Endothelial cell of umbilical vein (primary cell): ENCODE data around the gene VAV3. TPM values are rescaled to one million over a fixed set of nuclear protein-coding genes. Genes with fewer than 3 reads are reported as not detected.

Experiments
- BruUV-seq: library from RNA; stranded (reverse); fragments of 400-500 nt; replicated peaks from 2 replicates; lab custom pipeline; 2021; lab: Mats Ljungman, UMichigan
- CTCF ChIA-PET: fragments of 300-600, 350-600 bp; sonication (Branson Sonifier 250); formaldehyde crosslinking; loops from one replicate; lab custom pipeline; 2021; ENCODE audit warnings: antibody characterized with exemption, inconsistent platforms; lab: Charles Lee
- POLR2A ChIA-PET: fragments of 300-600, 350-600 bp; sonication (Branson Sonifier 250); formaldehyde crosslinking; loops from one replicate; lab custom pipeline; 2021; ENCODE audit warnings: antibody characterized with exemption, inconsistent platforms; lab: Charles Lee
- DNase-seq: peaks from one replicate; pipeline ENCODE4 v3.0.0-alpha.2; 2011; ENCODE audit warnings: low read depth, low spot score
- FAIRE-seq: peaks from 2 replicates; lab custom pipeline; 2011; peaks lifted over from hg19 to GRCh38; lab: Jason Lieb, UNC
- H2AFZ ChIP-seq: 2 replicates; pipeline ENCODE4 v1.6.0; 2012; ENCODE audit warnings: low read depth, low read length, control low read depth, inconsistent platforms
- H3K27ac ChIP-seq: 2 replicates; pipeline ENCODE4 v1.5.1; 2011; ENCODE audit warnings: low read depth, mild to moderate bottlenecking, control low read depth, low read length, moderate library complexity; ENCODE audit not compliant: insufficient read depth
- H3K27me3 ChIP-seq, 2 experiments: 2 replicates each; pipeline versions ENCODE4 v1.6.0 to v1.6.1; 2011; ENCODE audit warnings: low read length in 2 of 2, mixed read lengths in 1 of 2; ENCODE audit not compliant: control insufficient read depth in 2 of 2, insufficient read depth in 2 of 2
- H3K36me3 ChIP-seq, 2 experiments: 2 replicates in 1 of 2; 3 replicates in 1 of 2; pipeline ENCODE4 v1.5.1; 2011; ENCODE audit warnings: low read length in 2 of 2, mild to moderate bottlenecking in 1 of 2, moderate library complexity in 1 of 2; ENCODE audit not compliant: control insufficient read depth in 2 of 2, insufficient read depth in 2 of 2; ENCODE audit errors: extremely low read depth in 1 of 2
- H3K4me1 ChIP-seq: 3 replicates; pipeline ENCODE4 v1.5.1; 2011; ENCODE audit warnings: mild to moderate bottlenecking, low read length; ENCODE audit not compliant: control insufficient read depth, insufficient read depth; ENCODE audit errors: extremely low read depth
- H3K4me2 ChIP-seq: 2 replicates; pipeline ENCODE4 v1.6.1; 2011; ENCODE audit warnings: low read length, control low read depth, mixed read lengths; ENCODE audit not compliant: insufficient read depth
- H3K4me3 ChIP-seq, 3 experiments: fragments of 200-600 bp in 1 of 3; sonication (generic), shearing (Covaris generic) in 1 of 3; replicated peaks in 1 of 3; 2 replicates each; pipeline ENCODE4 v1.5.1; 2011 to 2016; ENCODE audit warnings: control low read depth in 3 of 3, low read length in 3 of 3, mild to moderate bottlenecking in 2 of 3, inconsistent platforms in 1 of 3, low read depth in 1 of 3, moderate library complexity in 1 of 3; ENCODE audit not compliant: insufficient read depth in 1 of 3
- H3K79me2 ChIP-seq: 2 replicates; pipeline ENCODE4 v1.6.0; 2012; ENCODE audit warnings: low read length, inconsistent platforms; ENCODE audit not compliant: control insufficient read depth, insufficient read depth
- H3K9ac ChIP-seq: replicated peaks from 2 replicates; pipeline ENCODE3; 2011; ENCODE audit warnings: low read length, control low read depth; ENCODE audit not compliant: insufficient read depth; ENCODE audit errors: extremely low read depth
- H3K9me1 ChIP-seq: replicated peaks from 3 replicates; pipeline ENCODE4 v1.6.0; 2011; ENCODE audit warnings: mild to moderate bottlenecking, low read length; ENCODE audit not compliant: control insufficient read depth, insufficient read depth; ENCODE audit errors: extremely low read depth
- H3K9me3 ChIP-seq: replicated peaks from 2 replicates; pipeline ENCODE4 v1.5.1; 2012; ENCODE audit warnings: low read length, inconsistent platforms; ENCODE audit not compliant: control insufficient read depth, insufficient read depth
- H4K20me1 ChIP-seq: replicated peaks from 2 replicates; pipeline ENCODE3; 2011; ENCODE audit warnings: mild to moderate bottlenecking, low read length; ENCODE audit not compliant: control insufficient read depth, insufficient read depth; ENCODE audit errors: extremely low read depth
- EZH2 ChIP-seq: IDR thresholded peaks from 2 replicates; pipeline ENCODE4 v1.6.1; 2012; ENCODE audit warnings: borderline replicate concordance, low read depth, mild to moderate bottlenecking, moderate library complexity, low read length, inconsistent platforms; ENCODE audit not compliant: severe bottlenecking
- FOS ChIP-seq: IDR thresholded peaks from 2 replicates; pipeline ENCODE4 v1.6.1; 2011; ENCODE audit warnings: mild to moderate bottlenecking, low read length, moderate library complexity, borderline replicate concordance; ENCODE audit not compliant: insufficient read depth
- GATA2 ChIP-seq: IDR thresholded peaks from 2 replicates; pipeline ENCODE4 v1.7.0; 2011; ENCODE audit warnings: low read depth, mild to moderate bottlenecking, moderate library complexity, mixed read lengths, low read length; ENCODE audit not compliant: insufficient read length, insufficient read depth
- JUN ChIP-seq: IDR thresholded peaks from 2 replicates; pipeline ENCODE4 v1.6.1; 2011; ENCODE audit warnings: borderline replicate concordance, low read depth; ENCODE audit not compliant: insufficient read length, insufficient read depth
- MYC ChIP-seq: IDR thresholded peaks from one replicate; pipeline ENCODE4 v1.6.1; 2011; ENCODE audit warnings: mild to moderate bottlenecking, low read depth, low read length
- POLR2A ChIP-seq: IDR thresholded peaks from 2 replicates; pipeline ENCODE4 v1.6.1; 2012; ENCODE audit warnings: low read depth, mild to moderate bottlenecking, control low read depth, low read length
- POLR2AphosphoS5 ChIP-seq: IDR thresholded peaks from 2 replicates; pipeline ENCODE4 v1.6.1; 2012; ENCODE audit warnings: low read depth, mild to moderate bottlenecking, control low read depth, low read length, moderate library complexity; ENCODE audit not compliant: insufficient read depth
- dilution Hi-C: fragments of 300-500 bp; cut with MboI; formaldehyde crosslinking; loops from one replicate; pipeline ENCODE4 v1.15.0; 2019; ENCODE audit warnings: low sequenced_read_pairs; ENCODE audit not compliant: extremely low pct_ligation_motif_present
- intact Hi-C: fragments of 100-400 bp; cut with micrococcal nuclease; formaldehyde crosslinking; loops from one replicate; pipeline ENCODE4 v1.10.0; 2022
- polyA plus RNA-seq, 4 experiments: library from polyadenylated mRNA; depleted of rRNA in 3 of 4; stranded (reverse) in 3 of 4; unstranded in 1 of 4; fragments of >200 nt; gene quantifications; 2 replicates each; pipeline versions ENCODE4 v1.2.1 to v1.2.3, GENCODE V29; 2011 to 2012; ENCODE audit warnings: missing spikeins in 1 of 4
- total RNA-seq: library from RNA; stranded (reverse); gene quantifications from 2 replicates; pipeline ENCODE4 v1.2.3, GENCODE V29; 2021
- TF ChIP-seq, protein P1 (sequence below), 2 donors: IDR thresholded peaks; 1 replicate in 1 of 2; 2 replicates in 1 of 2; pipeline ENCODE4 v1.5.1; 2011; ENCODE audit warnings: low read length in 2 of 2, mild to moderate bottlenecking in 2 of 2, moderate library complexity in 2 of 2, control low read depth in 1 of 2, inconsistent platforms in 1 of 2, low read depth in 1 of 2; ENCODE audit not compliant: insufficient read depth in 1 of 2; ENCODE audit errors: extremely low read depth in 1 of 2
- TF ChIP-seq, protein P2 (sequence below): IDR thresholded peaks from 2 replicates; pipeline ENCODE4 v1.6.1; 2011; ENCODE audit not compliant: insufficient read depth, insufficient read length

Gene VAV3
- total and polyA plus RNA-seq, 2 donors (not counting 3 experiments of a cell fraction or from before 2014, with no cell fraction given), result 0.18 to 1.5 TPM

DNA sequence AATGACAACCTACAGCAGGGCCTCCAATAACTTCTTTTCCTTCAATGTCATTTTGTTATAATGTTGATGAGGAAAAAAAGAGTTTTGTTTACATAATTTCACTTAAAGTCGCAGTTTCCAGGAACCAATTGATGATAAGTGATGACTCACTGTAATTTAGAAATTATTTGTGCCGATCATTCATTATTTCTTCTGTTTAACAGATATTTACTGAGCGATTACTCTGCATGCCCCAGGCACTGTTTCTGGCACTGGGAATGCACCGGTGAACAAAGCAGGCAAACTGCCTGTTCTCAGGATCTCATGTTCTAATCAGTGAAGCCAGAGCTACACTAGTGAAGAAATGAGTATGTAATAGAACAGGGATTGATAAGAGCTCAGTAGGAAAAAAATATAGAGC is 420.7 kb downstream of the VAV3 start:
- POLR2A ChIA-PET, result no interaction called here
- Histone ChIP-seq H3K4me3 (no peak overlapping the region), H3K9ac (no peak overlapping the region), H3K4me2 (no peak overlapping the region), H4K20me1 (no peaks in the 10 kb centered on the region), H3K9me1 (no peaks in the 10 kb centered on the region), H2AFZ (no peak overlapping the region), H3K36me3 (no peaks in the 10 kb centered on the region), H3K79me2 (no peaks in the 10 kb centered on the region), H3K9me3 (no peaks in the 10 kb centered on the region), H3K27ac (no peak overlapping the region), H3K4me1 (no peaks in the 10 kb centered on the region), H3K27me3 (no peaks in the 10 kb centered on the region)
- intact Hi-C loops (no loop called here), dilution Hi-C loops (no loop called here)
- CTCF ChIA-PET, result no interaction called here
- TF ChIP-seq JUN (no peak), FOS (no peak), POLR2AphosphoS5 (no peak), MYC (no peak), GATA2 (no peak), EZH2 (no peak), POLR2A (no peak)
- TF ChIP-seq, protein P1, sequence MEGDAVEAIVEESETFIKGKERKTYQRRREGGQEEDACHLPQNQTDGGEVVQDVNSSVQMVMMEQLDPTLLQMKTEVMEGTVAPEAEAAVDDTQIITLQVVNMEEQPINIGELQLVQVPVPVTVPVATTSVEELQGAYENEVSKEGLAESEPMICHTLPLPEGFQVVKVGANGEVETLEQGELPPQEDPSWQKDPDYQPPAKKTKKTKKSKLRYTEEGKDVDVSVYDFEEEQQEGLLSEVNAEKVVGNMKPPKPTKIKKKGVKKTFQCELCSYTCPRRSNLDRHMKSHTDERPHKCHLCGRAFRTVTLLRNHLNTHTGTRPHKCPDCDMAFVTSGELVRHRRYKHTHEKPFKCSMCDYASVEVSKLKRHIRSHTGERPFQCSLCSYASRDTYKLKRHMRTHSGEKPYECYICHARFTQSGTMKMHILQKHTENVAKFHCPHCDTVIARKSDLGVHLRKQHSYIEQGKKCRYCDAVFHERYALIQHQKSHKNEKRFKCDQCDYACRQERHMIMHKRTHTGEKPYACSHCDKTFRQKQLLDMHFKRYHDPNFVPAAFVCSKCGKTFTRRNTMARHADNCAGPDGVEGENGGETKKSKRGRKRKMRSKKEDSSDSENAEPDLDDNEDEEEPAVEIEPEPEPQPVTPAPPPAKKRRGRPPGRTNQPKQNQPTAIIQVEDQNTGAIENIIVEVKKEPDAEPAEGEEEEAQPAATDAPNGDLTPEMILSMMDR (IDR thresholded peaks at IDR 0.05; ENCODE audit: extremely low read depth in 1 of 2, insufficient read depth in 1 of 2, low read depth in 1 of 2, low read length in 2 of 2), result no peak
- TF ChIP-seq, protein P2, sequence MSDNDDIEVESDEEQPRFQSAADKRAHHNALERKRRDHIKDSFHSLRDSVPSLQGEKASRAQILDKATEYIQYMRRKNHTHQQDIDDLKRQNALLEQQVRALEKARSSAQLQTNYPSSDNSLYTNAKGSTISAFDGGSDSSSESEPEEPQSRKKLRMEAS, result no peak
- FAIRE-seq (no peak), DNase-seq (no peak)
- no TSS peak for BruUV-seq
